Prostate gland (tissue), 2 donors: ENCODE data around the gene CFTR. TPM values are rescaled to one million over a fixed set of nuclear protein-coding genes. Genes with fewer than 3 reads are reported as not detected.

Source experiments
- DNase-seq: peaks from one replicate; pipeline ENCODE4 v3.0.0-alpha.2; 2019; ENCODE audit warnings: low spot score
- H3K27ac ChIP-seq, 2 donors: fragments of 200-600 bp; sonication (generic); 2 replicates each; pipeline ENCODE4 v1.5.1; 2017 to 2019
- H3K27me3 ChIP-seq: fragments of 200-600 bp; sonication (generic); replicated peaks from 2 replicates; pipeline ENCODE4 v1.5.1; 2019; ENCODE audit not compliant: insufficient read depth
- H3K36me3 ChIP-seq, 2 donors: fragments of 200-600 bp; sonication (generic); 1 replicate in 1 of 2; 2 replicates in 1 of 2; pipeline versions ENCODE4 v1.5.1 to v1.8.1; 2017 to 2019
- H3K4me1 ChIP-seq: fragments of 200-600 bp; sonication (generic); replicated peaks from 2 replicates; pipeline ENCODE4 v1.5.1; 2019
- H3K4me3 ChIP-seq, 2 donors: fragments of 200-600 bp; sonication (generic); 2 replicates each; pipeline ENCODE4 v1.5.1; 2017 to 2019
- H3K9me3 ChIP-seq: fragments of 200-600 bp; sonication (generic); 2 replicates; pipeline ENCODE4 v1.5.1; 2017
- CTCF ChIP-seq, 4 experiments: fragments of 200-600 bp in 2 of 4; fragments of 450-650 bp in 2 of 4; sonication (generic) in 2 of 4; IDR thresholded peaks; 1 replicate in 3 of 4; 2 replicates in 1 of 4; pipeline ENCODE4 v1.5.1; 2016 to 2019; ENCODE audit warnings: antibody characterized with exemption in 4 of 4, mild to moderate bottlenecking in 2 of 4, moderate library complexity in 2 of 4
- POLR2A ChIP-seq: fragments of 450-650 bp; IDR thresholded peaks from one replicate; pipeline ENCODE4 v1.6.1; 2016; ENCODE audit warnings: antibody characterized with exemption, mild to moderate bottlenecking
- POLR2AphosphoS5 ChIP-seq: sonication (generic); formaldehyde crosslinking; IDR thresholded peaks from one replicate; pipeline ENCODE4 v1.6.1; 2017; ENCODE audit warnings: antibody characterized with exemption
- WGBS: methylation state at CpG from one replicate; pipeline ENCODE4 v1.1.5; 2018; 5-methylcytosine and 5-hydroxymethylcytosine counted together
- intact Hi-C: fragments of 100-400 bp; cut with DNase I; formaldehyde crosslinking; loops from one replicate; pipeline ENCODE4 v1.14.2; 2022
- total RNA-seq, 2 donors: library from RNA; depleted of rRNA; stranded (reverse); fragments of >200 nt; gene quantifications; one replicate each; pipeline ENCODE4 v1.1.0, GENCODE V29; 2016

Gene CFTR
- total RNA-seq, 2 donors from 2014 or later: 2.9 to 5.6 TPM

- DNase-seq: no peak
These were observed 212.5 kb downstream of the CFTR start for GRCh38 chr7:117692338-117692737.

GRCh38 chr7:117698018-117698417, 218.2 kb downstream of the CFTR start:
- H3K4me1 ChIP-seq: no peaks in the 10 kb centered on the region
- no peak for DNase-seq
- intact Hi-C loops: no loop called here
- TF ChIP-seq CTCF (IDR thresholded peaks at IDR 0.05) (no peak), POLR2AphosphoS5 (no peak), POLR2A (no peak)
- H3K27ac ChIP-seq: no peak overlapping the region
- no peaks in the 10 kb centered on the region for H3K36me3 ChIP-seq
- WGBS: 23% methylated on average over 2 of the region's 2 CpGs
- H3K9me3 ChIP-seq: no peaks in the 10 kb centered on the region
- H3K4me3 ChIP-seq: no peak overlapping the region
- H3K27me3 ChIP-seq: no peaks in the 10 kb centered on the region

More at GRCh38 chr7:117692338-117692737, 212.5 kb downstream of the CFTR start:
- Histone ChIP-seq H3K4me1 (no peaks in the 10 kb centered on the region), H3K4me3 (no peak overlapping the region), H3K36me3 (no peaks in the 10 kb centered on the region), H3K27me3 (no peaks in the 10 kb centered on the region), H3K27ac (no peak overlapping the region), H3K9me3 (no peaks in the 10 kb centered on the region)
- TF ChIP-seq POLR2AphosphoS5 (no peak), POLR2A (no peak), CTCF (IDR thresholded peaks at IDR 0.05) (no peak)
- intact Hi-C loops: no loop called here
- WGBS: 96% methylated on average over 7 of the region's 7 CpGs

GRCh38 chr7:117704063-117704462, 224.2 kb downstream of the CFTR start:
- Histone ChIP-seq H3K36me3 (no peaks in the 10 kb centered on the region), H3K27ac (no peak overlapping the region), H3K9me3 (no peaks in the 10 kb centered on the region), H3K27me3 (no peaks in the 10 kb centered on the region), H3K4me3 (no peak overlapping the region), H3K4me1 (no peaks in the 10 kb centered on the region)
- DNase-seq: no peak
- TF ChIP-seq POLR2AphosphoS5 (no peak), CTCF (IDR thresholded peaks at IDR 0.05) (no peak), POLR2A (no peak)
- WGBS: 64% methylated on average over 3 of the region's 3 CpGs
- intact Hi-C loops: no loop called here

GRCh38 chr7:117705630-117706029, 225.8 kb downstream of the CFTR start:
- Histone ChIP-seq H3K27ac (no peak overlapping the region), H3K9me3 (no peaks in the 10 kb centered on the region), H3K4me3 (no peak overlapping the region), H3K27me3 (no peaks in the 10 kb centered on the region), H3K4me1 (no peaks in the 10 kb centered on the region), H3K36me3 (no peaks in the 10 kb centered on the region)
- WGBS: 77% methylated on average over 4 of the region's 4 CpGs
- TF ChIP-seq CTCF (IDR thresholded peaks at IDR 0.05) (no peak), POLR2A (no peak), POLR2AphosphoS5 (no peak)
- DNase-seq: no peak
- intact Hi-C loops: no loop called here

GRCh38 chr7:117706210-117706609, 226.4 kb downstream of the CFTR start:
- H3K36me3 ChIP-seq: no peaks in the 10 kb centered on the region
- H3K4me3 ChIP-seq: no peak overlapping the region
- H3K9me3 ChIP-seq: no peaks in the 10 kb centered on the region
- no peak for DNase-seq
- intact Hi-C loops: no loop called here
- no peaks in the 10 kb centered on the region for H3K27me3 ChIP-seq
- no peak for TF ChIP-seq CTCF (IDR thresholded peaks at IDR 0.05)
- TF ChIP-seq POLR2A: no peak
- TF ChIP-seq POLR2AphosphoS5: no peak
- H3K4me1 ChIP-seq: no peaks in the 10 kb centered on the region
- no peak overlapping the region for H3K27ac ChIP-seq
- whole genome bisulfite sequencing: 95% methylated on average over 2 of the region's 2 CpGs
